Mesendoderm (in vitro differentiated cells): ENCODE data around the gene SLC9A8.

ENCODE experiments used
- DNase-seq: peaks from one replicate; pipeline ENCODE4 v3.0.0; 2013
- H2AK5ac ChIP-seq: 2 replicates; pipeline ENCODE4 v1.6.1; 2013; ENCODE audit warnings: low read length, inconsistent platforms
- H2BK120ac ChIP-seq: 2 replicates; pipeline ENCODE4 v1.6.1; 2013; ENCODE audit warnings: low read depth, mild to moderate bottlenecking, low read length, moderate library complexity, mixed read lengths
- H2BK15ac ChIP-seq: replicated peaks from 2 replicates; pipeline ENCODE4 v1.6.1; 2013; ENCODE audit warnings: low read depth, mild to moderate bottlenecking, moderate library complexity
- H2BK5ac ChIP-seq: 2 replicates; pipeline ENCODE4 v1.6.1; 2013; ENCODE audit warnings: low read length, inconsistent platforms
- H3K18ac ChIP-seq: 2 replicates; pipeline ENCODE4 v1.6.1; 2013; ENCODE audit warnings: mild to moderate bottlenecking, low read length, mixed read lengths
- H3K23ac ChIP-seq: one replicate; pipeline ENCODE4 v1.6.1; 2013; ENCODE audit warnings: low read length
- H3K27ac ChIP-seq: 2 replicates; pipeline ENCODE4 v1.5.1; 2013; ENCODE audit warnings: low read depth, mild to moderate bottlenecking, inconsistent platforms, low read length, moderate library complexity
- H3K27me3 ChIP-seq: 2 replicates; pipeline ENCODE4 v1.6.1; 2013; ENCODE audit warnings: low read length, control low read depth, mild to moderate bottlenecking, inconsistent platforms; ENCODE audit not compliant: insufficient read depth, poor library complexity
- H3K36me3 ChIP-seq: 2 replicates; pipeline ENCODE4 v1.6.1; 2013; ENCODE audit warnings: low read length, inconsistent platforms; ENCODE audit not compliant: control insufficient read depth, insufficient read depth
- H3K4ac ChIP-seq: one replicate; pipeline ENCODE4 v1.6.1; 2013; ENCODE audit warnings: low read depth, mild to moderate bottlenecking, low read length, moderate library complexity
- H3K4me1 ChIP-seq: 2 replicates; pipeline ENCODE4 v1.6.1; 2013; ENCODE audit warnings: low read depth, low read length, inconsistent platforms; ENCODE audit not compliant: control insufficient read depth
- H3K4me2 ChIP-seq: 2 replicates; pipeline ENCODE4 v1.6.1; 2013; ENCODE audit warnings: low read length
- H3K4me3 ChIP-seq: 2 replicates; pipeline ENCODE4 v1.5.1; 2013; ENCODE audit warnings: mild to moderate bottlenecking, low read length
- H3K56ac ChIP-seq: one replicate; pipeline ENCODE4 v1.6.1; 2013; ENCODE audit warnings: low read length
- H3K79me1 ChIP-seq: 2 replicates; pipeline ENCODE4 v1.6.1; 2013; ENCODE audit warnings: low read length, inconsistent platforms
- H3K79me2 ChIP-seq: 2 replicates; pipeline ENCODE4 v1.6.1; 2013; ENCODE audit warnings: mild to moderate bottlenecking, low read length; ENCODE audit not compliant: control insufficient read depth, insufficient read depth
- H3K9ac ChIP-seq: 2 replicates; pipeline ENCODE4 v1.6.1; 2013; ENCODE audit warnings: low read length, inconsistent platforms
- H4K5ac ChIP-seq: one replicate; pipeline ENCODE4 v1.6.1; 2013; ENCODE audit warnings: low read length
- H4K8ac ChIP-seq: one replicate; pipeline ENCODE4 v1.6.1; 2013; ENCODE audit warnings: low read depth, mild to moderate bottlenecking, control low read depth, low read length, moderate library complexity
- WGBS: extraction: QIAGEN DNeasy Blood & Tissue Kit; methylation state at CpG from one replicate; pipeline ENCODE4 v1.1.7; 2013; ENCODE audit warnings: low lambda C conversion rate, missing lambda C conversion rate; ENCODE audit not compliant: insufficient coverage; ENCODE audit errors: extremely low coverage; 5-methylcytosine and 5-hydroxymethylcytosine counted together

The SLC9A8 gene

GRCh38 chr20:49795135-49795424 lies 17.5 kb upstream of the SLC9A8 start:
- Histone ChIP-seq H3K4ac (no peak overlapping the region), H3K79me1 (no peaks in the 10 kb centered on the region), H3K4me1 (no peaks in the 10 kb centered on the region), H3K36me3 (no peaks in the 10 kb centered on the region), H3K4me2 (no peak overlapping the region), H2BK15ac (no peak overlapping the region), H3K4me3 (no peak overlapping the region), H3K79me2 (no peaks in the 10 kb centered on the region), H3K18ac (no peak overlapping the region), H4K8ac (no peak overlapping the region), H3K23ac (no peak overlapping the region), H3K56ac (no peak overlapping the region), H3K27ac (no peak overlapping the region), H3K27me3 (no peaks in the 10 kb centered on the region), H4K5ac (no peak overlapping the region), H2BK5ac (no peak overlapping the region), H2BK120ac (no peak overlapping the region), H2AK5ac (no peak overlapping the region), H3K9ac (no peak overlapping the region)
- no peak for DNase-seq
- WGBS = no CpG with 5 or more reads among the region's 2 CpGs

GRCh38 chr20:49796600-49797343 lies 15.9 kb upstream of the SLC9A8 start:
- H3K56ac ChIP-seq = no peak overlapping the region
- no peak overlapping the region for H3K9ac ChIP-seq
- H3K4ac ChIP-seq = no peak overlapping the region
- no peak overlapping the region for H3K18ac ChIP-seq
- no peak overlapping the region for H4K5ac ChIP-seq
- no peaks in the 10 kb centered on the region for H3K79me2 ChIP-seq
- no peaks in the 10 kb centered on the region for H3K36me3 ChIP-seq
- no peak overlapping the region for H2AK5ac ChIP-seq
- H2BK5ac ChIP-seq = no peak overlapping the region
- no peak overlapping the region for H3K23ac ChIP-seq
- H3K79me1 ChIP-seq = no peaks in the 10 kb centered on the region
- H3K4me1 ChIP-seq = no peaks in the 10 kb centered on the region
- WGBS = no CpG with 5 or more reads among the region's 8 CpGs
- H2BK15ac ChIP-seq = no peak overlapping the region
- H4K8ac ChIP-seq = no peak overlapping the region
- H3K4me3 ChIP-seq = no peak overlapping the region
- DNase-seq = no peak
- H3K27me3 ChIP-seq = no peaks in the 10 kb centered on the region
- no peak overlapping the region for H2BK120ac ChIP-seq
- no peak overlapping the region for H3K4me2 ChIP-seq
- H3K27ac ChIP-seq = no peak overlapping the region

GRCh38 chr20:49797344-49797615 lies 15.3 kb upstream of the SLC9A8 start:
- Histone ChIP-seq H3K36me3 (no peaks in the 10 kb centered on the region), H2BK15ac (no peak overlapping the region), H3K27ac (no peak overlapping the region), H3K4ac (no peak overlapping the region), H3K4me1 (no peaks in the 10 kb centered on the region), H3K56ac (no peak overlapping the region), H3K79me2 (no peaks in the 10 kb centered on the region), H3K9ac (no peak overlapping the region), H3K18ac (no peak overlapping the region), H3K79me1 (no peaks in the 10 kb centered on the region), H2AK5ac (no peak overlapping the region), H3K4me3 (no peak overlapping the region), H2BK120ac (no peak overlapping the region), H2BK5ac (no peak overlapping the region), H4K8ac (no peak overlapping the region), H3K23ac (no peak overlapping the region), H4K5ac (no peak overlapping the region), H3K27me3 (no peaks in the 10 kb centered on the region), H3K4me2 (no peak overlapping the region)
- no peak for DNase-seq
- WGBS = no CpG with 5 or more reads among the region's 6 CpGs

GRCh38 chr20:49798718-49799117 lies 13.9 kb upstream of the SLC9A8 start:
- DNase-seq = no peak
- Histone ChIP-seq H3K79me2 (no peaks in the 10 kb centered on the region), H3K36me3 (no peaks in the 10 kb centered on the region), H3K56ac (no peak overlapping the region), H3K27ac (no peak overlapping the region), H3K27me3 (no peaks in the 10 kb centered on the region), H2BK15ac (no peak overlapping the region), H4K5ac (no peak overlapping the region), H2BK5ac (no peak overlapping the region), H3K4me1 (no peaks in the 10 kb centered on the region), H3K4me3 (no peak overlapping the region), H3K4me2 (no peak overlapping the region), H3K9ac (no peak overlapping the region), H2BK120ac (no peak overlapping the region), H3K79me1 (no peaks in the 10 kb centered on the region), H2AK5ac (no peak overlapping the region), H3K4ac (no peak overlapping the region), H3K23ac (no peak overlapping the region), H4K8ac (no peak overlapping the region), H3K18ac (no peak overlapping the region)
- whole genome bisulfite sequencing = no CpG with 5 or more reads among the region's 4 CpGs

GRCh38 chr20:49799698-49800097 lies 12.9 kb upstream of the SLC9A8 start:
- no peak for DNase-seq
- H3K18ac ChIP-seq = no peak overlapping the region
- no peak overlapping the region for H2BK120ac ChIP-seq
- H3K4me1 ChIP-seq = no peaks in the 10 kb centered on the region
- H2BK15ac ChIP-seq = no peak overlapping the region
- WGBS = no CpG with 5 or more reads among the region's 8 CpGs
- no peak overlapping the region for H3K56ac ChIP-seq
- no peaks in the 10 kb centered on the region for H3K36me3 ChIP-seq
- H2AK5ac ChIP-seq = no peak overlapping the region
- no peak overlapping the region for H3K23ac ChIP-seq
- H3K4me2 ChIP-seq = no peak overlapping the region
- no peak overlapping the region for H2BK5ac ChIP-seq
- H3K9ac ChIP-seq = no peak overlapping the region
- no peak overlapping the region for H3K27ac ChIP-seq
- H3K79me2 ChIP-seq = no peaks in the 10 kb centered on the region
- H3K4ac ChIP-seq = no peak overlapping the region
- H4K8ac ChIP-seq = no peak overlapping the region
- no peak overlapping the region for H4K5ac ChIP-seq
- H3K4me3 ChIP-seq = no peak overlapping the region
- no peaks in the 10 kb centered on the region for H3K27me3 ChIP-seq
- no peaks in the 10 kb centered on the region for H3K79me1 ChIP-seq

GRCh38 chr20:49803418-49803817 lies 9.2 kb upstream of the SLC9A8 start:
- Histone ChIP-seq H2BK120ac (no peak overlapping the region), H3K4ac (no peak overlapping the region), H3K79me2 (no peaks in the 10 kb centered on the region), H4K5ac (no peak overlapping the region), H2BK15ac (no peak overlapping the region), H3K27me3 (no peaks in the 10 kb centered on the region), H3K18ac (no peak overlapping the region), H3K4me1 (no peaks in the 10 kb centered on the region), H3K27ac (no peak overlapping the region), H3K4me2 (no peak overlapping the region), H3K9ac (no peak overlapping the region), H3K79me1 (no peaks in the 10 kb centered on the region), H3K4me3 (no peak overlapping the region), H3K56ac (no peak overlapping the region), H2BK5ac (no peak overlapping the region), H2AK5ac (no peak overlapping the region), H3K36me3 (no peaks in the 10 kb centered on the region), H4K8ac (no peak overlapping the region), H3K23ac (no peak overlapping the region)
- WGBS = no CpG with 5 or more reads among the region's 1 CpG
- no peak for DNase-seq
